Trophoblast cell (in vitro differentiated cells and primary cell): Measurements from ENCODE around the gene SULF2.

Experiments used
- DNase-seq, 2 donors: peaks; one replicate each; pipeline ENCODE4 v3.0.0-alpha.2; 2016
- H2AFZ ChIP-seq: 2 replicates; pipeline ENCODE4 v1.6.1; 2013; ENCODE audit warnings: low read length, moderate library complexity, mild to moderate bottlenecking; ENCODE audit not compliant: insufficient read depth, poor library complexity
- H2AK5ac ChIP-seq: 2 replicates; pipeline ENCODE4 v1.6.1; 2013; ENCODE audit warnings: mild to moderate bottlenecking, low read length
- H2BK120ac ChIP-seq: 2 replicates; pipeline ENCODE4 v1.6.1; 2013; ENCODE audit warnings: low read length, mild to moderate bottlenecking, moderate library complexity; ENCODE audit not compliant: insufficient read depth, poor library complexity
- H2BK12ac ChIP-seq: 2 replicates; pipeline ENCODE4 v1.6.1; 2013; ENCODE audit warnings: mild to moderate bottlenecking, low read length, moderate library complexity
- H2BK5ac ChIP-seq: 2 replicates; pipeline ENCODE4 v1.6.1; 2013; ENCODE audit warnings: low read length, low read depth, moderate library complexity, mild to moderate bottlenecking; ENCODE audit not compliant: poor library complexity
- H3K14ac ChIP-seq: 2 replicates; pipeline ENCODE4 v1.6.1; 2013; ENCODE audit warnings: mild to moderate bottlenecking, low read length
- H3K18ac ChIP-seq: 2 replicates; pipeline ENCODE4 v1.6.1; 2013; ENCODE audit warnings: mild to moderate bottlenecking, low read length
- H3K23ac ChIP-seq: 2 replicates; pipeline ENCODE4 v1.6.1; 2013; ENCODE audit warnings: low read length
- H3K27ac ChIP-seq: 2 replicates; pipeline ENCODE4 v1.5.1; 2013; ENCODE audit warnings: low read depth, mild to moderate bottlenecking, inconsistent platforms, low read length, moderate library complexity
- H3K27me3 ChIP-seq: 2 replicates; pipeline ENCODE4 v1.6.1; 2013; ENCODE audit warnings: inconsistent platforms, mild to moderate bottlenecking, low read length, moderate library complexity; ENCODE audit not compliant: insufficient read depth
- H3K36me3 ChIP-seq, 2 experiments: 1 replicate in 1 of 2; 2 replicates in 1 of 2; pipeline ENCODE4 v1.6.1; 2013; ENCODE audit warnings: low read length in 2 of 2, mild to moderate bottlenecking in 2 of 2, moderate library complexity in 1 of 2; ENCODE audit not compliant: insufficient read depth in 2 of 2, control insufficient read depth in 1 of 2
- H3K4ac ChIP-seq: 2 replicates; pipeline ENCODE4 v1.6.1; 2013; ENCODE audit warnings: low read depth, mild to moderate bottlenecking, low read length, moderate library complexity
- H3K4me1 ChIP-seq, 2 experiments: 1 replicate in 1 of 2; 2 replicates in 1 of 2; pipeline ENCODE4 v1.6.1; 2013; ENCODE audit warnings: low read length in 2 of 2, mild to moderate bottlenecking in 2 of 2, moderate library complexity in 1 of 2; ENCODE audit not compliant: insufficient read depth in 2 of 2, control insufficient read depth in 1 of 2
- H3K4me2 ChIP-seq: 2 replicates; pipeline ENCODE4 v1.6.1; 2013; ENCODE audit warnings: inconsistent platforms, mild to moderate bottlenecking, low read length, moderate library complexity
- H3K4me3 ChIP-seq: 2 replicates; pipeline ENCODE4 v1.5.1; 2013; ENCODE audit warnings: mild to moderate bottlenecking, low read depth, low read length, inconsistent platforms
- H3K79me1 ChIP-seq: one replicate; pipeline ENCODE4 v1.6.1; 2013; ENCODE audit warnings: low read length
- H3K79me2 ChIP-seq: 2 replicates; pipeline ENCODE4 v1.6.1; 2013; ENCODE audit warnings: low read length, mild to moderate bottlenecking; ENCODE audit not compliant: control insufficient read depth, insufficient read depth, poor library complexity
- H3K9ac ChIP-seq: 2 replicates; pipeline ENCODE4 v1.6.1; 2013; ENCODE audit warnings: mild to moderate bottlenecking, low read length
- H3K9me3 ChIP-seq: 2 replicates; pipeline ENCODE4 v1.6.1; 2013; ENCODE audit warnings: low read depth, mild to moderate bottlenecking, control low read depth, inconsistent platforms, low read length; ENCODE audit not compliant: insufficient read depth
- H4K12ac ChIP-seq: 2 replicates; pipeline ENCODE4 v1.6.1; 2013; ENCODE audit warnings: low read depth, mild to moderate bottlenecking, low read length, moderate library complexity
- H4K8ac ChIP-seq: 2 replicates; pipeline ENCODE4 v1.6.1; 2013; ENCODE audit warnings: low read depth, mild to moderate bottlenecking, low read length, moderate library complexity
- H4K91ac ChIP-seq: one replicate; pipeline ENCODE4 v1.6.1; 2013; ENCODE audit warnings: low read depth, mild to moderate bottlenecking, low read length, moderate library complexity
- WGBS: extraction: QIAGEN DNeasy Blood & Tissue Kit; methylation state at CpG from one replicate; pipeline ENCODE4 v1.1.7; 2013; ENCODE audit warnings: missing lambda C conversion rate; ENCODE audit not compliant: insufficient read length, insufficient coverage; ENCODE audit errors: extremely low coverage; 5-methylcytosine and 5-hydroxymethylcytosine counted together

SULF2 gene

DNA sequence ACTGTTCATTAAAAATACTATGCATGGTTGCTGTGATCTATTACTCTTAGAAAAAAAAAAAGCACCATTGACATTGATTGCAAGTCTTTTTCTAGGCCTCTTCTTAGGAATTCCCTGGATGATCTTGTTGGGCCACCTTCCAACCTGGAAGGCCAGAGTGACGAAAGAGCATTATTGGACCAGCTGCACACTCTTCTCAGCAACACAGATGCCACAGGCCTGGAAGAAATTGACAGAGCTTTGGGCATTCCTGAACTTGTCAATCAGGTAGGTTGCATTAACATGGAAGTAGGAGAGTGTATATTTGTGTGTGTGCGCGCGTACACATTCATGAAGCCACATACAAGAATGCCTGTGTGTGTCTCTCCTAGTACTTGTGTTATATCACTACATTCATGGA lies 143.2 kb downstream of the SULF2 start:
- WGBS = no CpG with 5 or more reads among the region's 4 CpGs

DNA sequence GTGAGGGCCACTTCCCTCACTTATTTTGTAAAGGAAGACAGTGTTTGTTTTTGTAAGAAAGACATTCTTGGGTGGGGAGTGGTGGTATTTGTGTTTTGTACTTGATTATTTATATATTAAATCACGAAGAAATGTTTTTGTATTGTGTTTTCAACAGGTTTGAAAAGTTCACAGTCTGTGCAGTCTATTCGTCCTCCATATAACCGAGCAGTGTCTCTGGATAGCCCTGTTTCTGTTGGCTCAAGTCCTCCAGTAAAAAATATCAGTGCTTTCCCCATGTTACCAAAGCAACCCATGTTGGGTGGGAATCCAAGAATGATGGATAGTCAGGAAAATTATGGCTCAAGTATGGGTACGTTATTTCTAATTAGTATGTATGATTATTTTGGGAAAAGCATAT lies 146.4 kb downstream of the SULF2 start:
- no CpG with 5 or more reads among the region's 4 CpGs for WGBS
- no peak overlapping the region for H2BK5ac ChIP-seq
- no peak overlapping the region for H2AFZ ChIP-seq
- DNase-seq = no peak
- H2AK5ac ChIP-seq = no peak overlapping the region
- H3K4me2 ChIP-seq = no peak overlapping the region
- H3K79me1 ChIP-seq = no peaks in the 10 kb centered on the region
- no peak overlapping the region for H3K4me3 ChIP-seq
- H3K27me3 ChIP-seq = no peaks in the 10 kb centered on the region
- no peaks in the 10 kb centered on the region for H3K9me3 ChIP-seq
- H4K8ac ChIP-seq = no peak overlapping the region
- H3K36me3 ChIP-seq = peaks cover 22 to 43% of the 10 kb centered on the region in 2 experiments
- H4K12ac ChIP-seq = no peak overlapping the region
- H3K14ac ChIP-seq = no peak overlapping the region
- no peak overlapping the region for H3K18ac ChIP-seq
- no peak overlapping the region for H2BK120ac ChIP-seq
- H3K79me2 ChIP-seq = no peaks in the 10 kb centered on the region
- H3K23ac ChIP-seq = no peak overlapping the region
- H3K9ac ChIP-seq = no peak overlapping the region
- H3K4me1 ChIP-seq = no peaks in the 10 kb centered on the region
- no peak overlapping the region for H3K27ac ChIP-seq
- H2BK12ac ChIP-seq = no peak overlapping the region
- no peak overlapping the region for H3K4ac ChIP-seq
- no peak overlapping the region for H4K91ac ChIP-seq

More for the DNA sequence above, 143.2 kb downstream of the SULF2 start:
- Histone ChIP-seq H3K4me1 (peaks cover 2% of the 10 kb centered on the region in 2 experiments), H3K27ac (no peak overlapping the region), H3K18ac (no peak overlapping the region), H3K9ac (no peak overlapping the region), H3K79me2 (peaks cover 1% of the 10 kb centered on the region), H2BK12ac (no peak overlapping the region), H2BK5ac (no peak overlapping the region), H3K36me3 (peaks cover 26 to 37% of the 10 kb centered on the region in 2 experiments), H4K12ac (no peak overlapping the region), H3K27me3 (no peaks in the 10 kb centered on the region), H3K4ac (no peak overlapping the region), H4K91ac (no peak overlapping the region), H2AK5ac (no peak overlapping the region), H3K9me3 (no peaks in the 10 kb centered on the region), H3K4me3 (no peak overlapping the region), H2BK120ac (no peak overlapping the region), H3K4me2 (no peak overlapping the region), H4K8ac (no peak overlapping the region), H3K79me1 (no peaks in the 10 kb centered on the region), H3K23ac (no peak overlapping the region), H3K14ac (no peak overlapping the region), H2AFZ (no peak overlapping the region)
- peak; percentile 59 to 81 for DNase-seq

DNA sequence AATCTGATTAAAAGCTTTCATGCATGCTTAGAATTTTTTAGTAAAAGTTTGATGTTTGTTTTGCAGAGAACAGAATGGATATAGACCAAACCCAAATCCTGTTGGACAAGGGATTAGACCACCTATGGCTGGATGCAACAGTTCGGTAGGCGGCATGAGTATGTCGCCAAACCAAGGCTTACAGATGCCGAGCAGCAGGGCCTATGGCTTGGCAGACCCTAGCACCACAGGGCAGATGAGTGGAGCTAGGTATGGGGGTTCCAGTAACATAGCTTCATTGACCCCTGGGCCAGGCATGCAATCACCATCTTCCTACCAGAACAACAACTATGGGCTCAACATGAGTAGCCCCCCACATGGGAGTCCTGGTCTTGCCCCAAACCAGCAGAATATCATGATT lies 150.0 kb downstream of the SULF2 start:
- Histone ChIP-seq H3K79me1 (no peaks in the 10 kb centered on the region), H3K14ac (no peak overlapping the region), H3K4me3 (no peak overlapping the region), H4K8ac (no peak overlapping the region), H4K91ac (no peak overlapping the region), H3K4me2 (no peak overlapping the region), H2BK5ac (no peak overlapping the region), H3K4ac (no peak overlapping the region), H2AK5ac (no peak overlapping the region), H2AFZ (no peak overlapping the region), H3K27ac (no peak overlapping the region), H3K9me3 (no peaks in the 10 kb centered on the region), H3K4me1 (no peaks in the 10 kb centered on the region), H2BK12ac (no peak overlapping the region), H2BK120ac (no peak overlapping the region), H3K23ac (no peak overlapping the region), H4K12ac (no peak overlapping the region), H3K36me3 (peaks cover 11 to 40% of the 10 kb centered on the region in 2 experiments), H3K18ac (no peak overlapping the region), H3K27me3 (no peaks in the 10 kb centered on the region), H3K79me2 (no peaks in the 10 kb centered on the region), H3K9ac (no peak overlapping the region)
- DNase-seq = no peak
- WGBS = no CpG with 5 or more reads among the region's 4 CpGs

DNA sequence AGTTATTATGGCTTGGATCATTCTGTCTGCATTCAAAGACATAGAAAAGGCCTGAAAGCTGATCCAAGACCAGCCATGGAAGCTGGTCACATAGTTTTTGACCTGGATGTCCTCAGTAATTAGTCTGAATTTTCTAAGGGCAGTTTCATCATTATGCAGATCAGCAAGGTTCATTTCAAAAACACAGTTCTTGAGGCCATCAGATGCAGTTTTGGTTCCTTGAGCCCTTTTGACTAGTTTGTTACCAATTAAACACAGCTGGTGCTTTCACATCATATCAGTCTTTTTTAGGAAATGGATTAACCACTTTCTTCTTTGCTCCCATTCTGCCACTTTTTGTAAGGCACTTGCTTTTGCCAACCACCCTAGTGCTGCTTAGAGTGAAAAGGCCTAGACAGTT lies 154.2 kb downstream of the SULF2 start:
- Histone ChIP-seq H2BK5ac (no peak overlapping the region), H3K4me1 (no peaks in the 10 kb centered on the region), H3K9ac (no peak overlapping the region), H2AK5ac (no peak overlapping the region), H3K4ac (no peak overlapping the region), H3K4me3 (no peak overlapping the region), H3K27ac (no peak overlapping the region), H3K79me2 (no peaks in the 10 kb centered on the region), H3K23ac (no peak overlapping the region), H4K91ac (no peak overlapping the region), H3K36me3 (peaks cover 9 to 25% of the 10 kb centered on the region in 2 experiments), H3K4me2 (no peak overlapping the region), H3K14ac (no peak overlapping the region), H2BK120ac (no peak overlapping the region), H2BK12ac (no peak overlapping the region), H3K79me1 (no peaks in the 10 kb centered on the region), H3K9me3 (no peaks in the 10 kb centered on the region), H2AFZ (no peak overlapping the region), H4K12ac (no peak overlapping the region), H4K8ac (no peak overlapping the region), H3K18ac (no peak overlapping the region), H3K27me3 (no peaks in the 10 kb centered on the region)
- DNase-seq = no peak
